HG03025 (cell line): ENCODE measurements around the gene TVP23A.

ENCODE experiments used
- ATAC-seq: cut with Tn5 transposase; IDR thresholded peaks from one replicate; pipeline ENCODE4 v1.9.1; 2021; ENCODE audit warnings: mild to moderate bottlenecking, moderate library complexity; ENCODE audit not compliant: unreplicated experiment, low FRiP score

TVP23A gene

GRCh38 chr16:10817963-10818941, at the start of gene TVP23A:
TSS of gene TVP23A (minus strand) at chr16:10818794. CDS start at chr16:10818493, 301 bp downstream.
- no peak for ATAC-seq

DNA sequence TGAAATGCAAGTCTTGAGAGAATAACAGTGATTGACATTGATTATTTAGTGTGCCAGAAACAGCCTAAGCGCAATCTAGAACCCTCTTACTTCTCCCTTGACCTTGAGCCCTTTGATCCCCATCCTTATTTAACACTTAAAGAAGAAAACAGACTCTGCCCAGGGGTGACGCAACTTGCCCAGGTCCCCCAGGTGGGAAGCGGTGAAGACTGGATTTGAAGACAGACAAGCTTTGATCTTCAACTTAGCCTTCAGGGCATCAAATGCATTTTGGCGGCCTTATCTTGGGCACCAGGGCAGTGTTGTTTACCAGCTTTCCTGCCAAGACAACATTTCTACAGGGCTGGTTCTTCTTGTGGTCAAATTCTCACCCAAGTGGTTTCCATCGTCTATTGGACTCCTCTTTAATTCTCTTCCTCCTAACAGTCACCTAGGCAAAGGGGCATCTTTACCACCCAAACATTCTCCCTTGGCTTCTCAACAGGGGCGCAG, 49.6 kb upstream of the TVP23A start:
- ATAC-seq, result no peak

- no peak for ATAC-seq
Measured at GRCh38 chr16:10867199-10867598, 48.6 kb upstream of the TVP23A start.

DNA sequence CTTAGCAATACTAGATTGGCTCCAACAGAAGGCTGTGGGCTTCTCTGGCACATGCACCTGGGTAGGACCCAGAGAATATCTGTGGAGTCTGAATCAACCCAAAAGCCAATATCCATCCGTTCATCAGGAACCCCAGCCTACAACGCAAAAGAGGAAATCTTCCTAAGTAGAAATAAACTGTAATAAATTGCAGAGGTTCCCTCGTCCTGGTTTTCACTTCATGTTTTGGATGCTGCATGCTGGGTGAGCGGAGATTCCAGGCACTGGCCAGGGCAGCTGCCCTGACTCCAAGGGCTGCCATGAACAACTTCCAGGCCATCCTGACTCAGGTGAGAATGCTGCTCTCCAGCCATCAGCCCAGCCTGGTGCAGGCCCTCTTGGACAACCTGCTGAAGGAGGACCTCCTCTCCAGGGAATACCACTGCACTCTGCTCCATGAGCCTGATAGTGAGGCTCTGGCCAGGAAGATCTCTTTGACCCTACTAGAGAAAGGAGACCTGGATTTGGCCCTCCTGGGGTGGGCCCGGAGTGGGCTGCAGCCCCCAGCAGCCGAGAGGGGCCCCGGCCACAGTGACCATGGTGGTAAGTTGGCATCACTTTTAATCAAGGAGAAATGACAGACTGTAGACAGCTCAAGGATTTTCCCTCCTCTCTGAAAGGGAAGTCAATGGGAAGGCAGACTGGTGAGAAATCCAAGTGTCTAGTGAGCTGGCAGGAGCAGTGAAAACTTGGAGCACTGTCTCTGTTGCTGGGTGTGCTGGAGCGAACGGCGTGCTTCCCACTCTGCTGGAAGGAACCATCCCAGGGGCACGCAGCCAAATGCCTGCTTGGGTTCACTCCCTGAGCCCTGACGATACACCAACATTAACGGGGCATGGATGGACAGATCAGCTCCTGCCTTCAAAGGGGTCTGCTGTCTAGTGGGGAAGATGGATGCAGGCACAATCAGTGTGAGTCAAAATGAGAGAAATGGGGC, 47.7 kb upstream of the TVP23A start:
- no peak for ATAC-seq

DNA sequence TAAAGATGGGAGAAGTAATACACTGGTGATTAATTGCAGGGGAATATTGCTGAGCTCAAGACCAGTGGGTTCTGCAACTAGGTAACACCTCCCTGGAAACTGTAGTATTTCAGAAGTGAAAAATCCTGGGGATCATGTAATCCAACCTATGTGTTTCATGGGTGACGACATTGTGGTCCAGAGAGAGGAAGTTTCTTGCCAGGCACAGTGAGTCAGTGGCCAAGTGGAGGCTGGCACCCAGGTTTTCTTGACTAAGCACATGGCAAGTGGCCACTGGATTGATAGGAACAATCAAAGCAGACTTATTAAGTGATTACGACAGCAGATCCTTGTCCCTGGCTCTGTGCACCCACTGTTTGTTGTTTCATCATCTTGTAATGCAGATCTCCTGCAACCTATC, 43.8 kb upstream of the TVP23A start:
- no peak for ATAC-seq

DNA sequence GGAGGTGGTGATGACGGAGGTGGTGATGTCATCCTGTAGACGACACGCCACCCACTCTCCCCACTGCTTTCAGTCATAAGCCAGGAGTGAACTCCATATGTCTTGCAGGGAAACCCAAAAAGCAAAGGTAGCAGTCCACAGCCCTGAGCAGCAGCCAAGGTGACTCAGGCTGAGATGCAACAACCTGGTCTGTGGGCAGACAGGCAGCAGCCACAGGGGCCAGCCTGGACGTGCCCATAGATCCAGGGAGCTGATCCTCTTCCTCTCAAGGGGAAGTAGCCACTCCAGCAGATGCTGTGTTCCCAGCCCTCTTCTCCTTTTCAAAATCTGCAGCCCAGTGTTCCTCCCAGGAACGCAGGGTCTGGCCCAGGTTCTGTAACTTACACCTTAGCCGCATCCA, 41.1 kb upstream of the TVP23A start:
- no peak for ATAC-seq

DNA sequence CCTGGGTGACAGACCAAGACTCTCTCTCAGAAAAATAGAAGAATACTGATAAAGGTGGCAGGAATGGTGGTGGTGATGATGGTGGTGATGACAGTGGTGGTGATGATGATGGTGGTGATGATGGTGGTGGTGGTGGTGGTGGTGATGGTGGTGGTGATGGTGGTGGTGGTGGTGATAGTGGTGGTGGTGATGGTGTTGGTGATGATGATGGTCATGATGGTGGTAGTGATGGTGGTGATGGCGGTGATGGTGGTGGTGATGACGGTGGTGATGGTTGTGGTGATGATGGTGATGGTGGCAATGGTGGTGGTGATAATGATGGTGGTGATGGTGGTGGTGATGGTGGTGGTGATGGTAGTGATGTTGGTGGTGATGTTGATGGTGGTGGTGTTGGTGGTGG, 40.4 kb upstream of the TVP23A start:
- ATAC-seq, result no peak

GRCh38 chr16:10858203-10858602, 39.6 kb upstream of the TVP23A start:
- no peak for ATAC-seq

DNA sequence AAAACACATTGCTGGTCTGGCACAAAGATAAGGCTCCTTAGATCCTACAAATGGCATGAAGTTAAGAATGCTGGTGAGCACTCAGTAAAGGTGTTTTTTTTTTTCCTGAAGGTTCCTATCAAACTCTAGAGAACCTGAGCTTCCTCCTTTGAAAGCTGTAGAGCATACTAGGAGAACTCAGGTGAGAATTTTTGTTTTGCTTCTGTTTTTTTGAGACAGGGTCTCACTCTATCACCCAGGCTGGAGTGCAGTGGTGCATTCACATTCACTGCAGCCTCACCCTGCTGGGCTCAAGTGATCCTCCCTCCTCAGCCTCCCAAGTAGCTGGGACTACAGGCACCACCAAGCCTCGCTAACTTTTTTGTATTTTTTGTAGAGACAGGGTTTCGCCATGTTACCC, 37.4 kb upstream of the TVP23A start:
- ATAC-seq, result no peak

DNA sequence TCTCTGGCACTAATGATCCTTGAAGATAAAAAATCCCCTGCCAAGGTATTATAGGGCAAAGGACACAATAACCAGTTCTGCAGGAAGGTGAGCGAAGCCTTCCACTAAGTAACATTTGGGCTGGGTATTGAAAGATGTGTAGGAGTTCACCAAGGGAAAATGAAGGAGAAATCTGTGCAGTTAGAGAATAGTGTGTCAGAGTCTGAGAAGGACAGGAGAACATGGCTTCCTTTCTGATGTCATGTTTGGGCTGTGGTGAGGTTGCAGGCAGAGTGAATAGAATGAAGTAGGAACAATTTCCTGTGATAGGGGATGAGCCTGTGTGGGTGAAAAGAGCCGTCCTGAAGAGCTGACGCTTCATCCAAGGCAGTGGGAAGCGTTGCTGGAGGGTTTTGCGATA, 34.4 kb upstream of the TVP23A start:
- no peak for ATAC-seq

GRCh38 chr16:10852286-10852685, 33.7 kb upstream of the TVP23A start:
- no peak for ATAC-seq

DNA sequence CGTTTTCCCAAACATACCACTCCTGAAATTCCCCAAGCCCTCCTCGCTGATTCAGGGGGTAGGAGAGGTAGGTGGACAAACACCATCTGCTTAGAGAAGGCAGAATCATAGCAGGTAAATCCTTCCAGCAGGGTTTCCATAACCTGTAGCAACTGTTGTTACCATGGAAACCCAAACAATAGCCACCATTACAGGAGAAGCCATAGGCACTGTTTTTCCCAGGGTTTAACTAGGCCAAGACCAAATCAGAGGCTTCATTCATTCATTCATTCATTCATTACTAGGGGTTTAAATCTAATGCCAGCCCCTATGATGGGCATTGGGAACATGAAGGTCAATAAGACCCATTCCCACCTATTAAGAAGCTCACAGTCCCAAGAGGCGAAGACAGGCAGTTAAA, 32.9 kb upstream of the TVP23A start:
- no peak for ATAC-seq

DNA sequence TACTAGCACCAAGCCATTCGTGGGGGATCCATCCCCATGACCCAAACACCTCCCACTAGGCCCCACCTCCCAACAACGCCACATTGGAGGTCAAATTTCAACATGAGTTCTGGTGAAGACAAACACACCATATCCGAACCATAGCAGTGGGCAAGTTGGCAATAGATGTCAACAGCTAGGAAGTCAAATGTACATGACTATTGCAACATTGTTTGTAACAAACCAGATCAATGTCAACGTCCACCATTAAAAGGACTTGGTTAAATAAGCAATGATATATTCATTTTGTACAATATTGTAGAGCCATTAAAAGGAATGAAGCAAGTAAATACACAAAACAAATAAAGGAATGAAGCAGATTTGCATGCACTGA, 31.9 kb upstream of the TVP23A start:
- ATAC-seq, result no peak

- ATAC-seq, result no peak
Measured at GRCh38 chr16:10849736-10850477, 31.3 kb upstream of the TVP23A start.

- ATAC-seq, result no peak
Measured at GRCh38 chr16:10847176-10847575, 28.6 kb upstream of the TVP23A start.

DNA sequence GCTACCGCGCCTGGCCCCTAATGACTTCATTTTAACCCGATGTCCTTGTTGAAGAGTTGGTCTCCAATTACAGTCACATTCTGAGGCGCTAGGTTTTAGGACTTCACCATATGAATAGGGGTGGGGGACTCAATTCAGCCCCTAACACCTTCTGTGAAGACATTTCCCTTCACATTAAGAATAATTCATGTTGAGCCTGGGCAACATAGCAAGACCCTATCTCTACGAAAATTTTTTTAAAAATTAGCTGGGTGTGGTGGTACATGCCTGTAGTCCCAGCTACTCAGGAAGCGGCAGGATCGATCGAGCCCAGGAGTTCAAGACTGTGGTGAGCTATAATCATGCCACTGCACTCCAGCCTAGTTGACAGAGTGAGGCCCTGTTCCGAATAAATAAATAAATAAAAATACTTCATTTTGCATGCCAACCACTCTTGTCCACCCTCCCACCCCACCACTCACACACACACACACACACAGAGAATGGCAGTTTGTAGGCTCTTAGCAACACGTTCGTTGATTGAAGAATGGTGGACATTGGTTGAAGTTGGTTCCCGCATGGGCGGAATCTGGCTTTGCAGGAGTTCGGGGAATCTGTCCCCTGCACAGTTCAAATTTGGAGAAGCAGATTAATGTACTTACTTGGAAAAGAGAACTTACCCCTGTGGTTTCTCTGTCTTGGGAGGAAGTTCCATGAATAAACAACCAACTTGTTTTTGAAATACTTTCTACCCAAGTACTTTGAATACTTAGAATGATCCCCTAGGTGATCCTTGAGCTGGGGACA, 27.8 kb upstream of the TVP23A start:
- ATAC-seq, result no peak

DNA sequence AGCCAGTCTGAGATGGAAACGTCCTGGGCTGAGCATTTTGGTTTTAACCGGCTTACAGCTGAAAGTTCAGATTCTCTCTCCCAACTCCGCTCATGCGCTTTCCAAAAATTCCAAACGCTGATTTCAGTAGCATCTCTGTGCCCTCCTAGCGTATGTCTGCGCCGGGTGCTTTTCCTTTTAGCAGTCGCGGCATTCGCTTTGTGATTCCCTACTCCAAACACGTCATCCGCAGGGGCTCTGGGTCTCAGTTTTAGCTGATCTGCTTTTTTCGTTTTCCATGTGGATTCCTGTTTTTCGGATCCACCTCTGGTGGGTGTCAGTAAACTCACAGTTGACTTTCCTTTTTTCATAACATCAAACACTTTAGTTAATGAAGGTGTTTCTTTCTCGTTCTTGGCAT, 22.1 kb upstream of the TVP23A start:
- no peak for ATAC-seq

DNA sequence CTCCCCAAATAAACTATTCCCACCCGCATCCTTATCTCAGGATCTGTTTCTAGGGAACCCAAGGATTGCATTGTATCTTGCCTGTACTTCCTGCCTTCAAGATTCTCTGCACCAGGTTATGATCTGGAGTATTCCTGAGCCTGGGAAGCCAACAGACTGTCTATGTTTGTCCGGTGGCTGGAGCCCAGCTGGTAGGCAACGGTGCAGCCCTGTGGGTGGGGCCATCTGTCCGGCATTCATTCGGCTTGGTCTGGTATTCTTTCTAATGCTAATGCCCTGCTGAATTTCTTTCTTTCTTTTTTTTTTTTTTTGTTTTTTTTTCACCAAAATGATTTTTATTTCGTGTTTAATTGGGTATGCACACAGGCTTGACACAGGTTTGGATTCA, 20.7 kb upstream of the TVP23A start:
- ATAC-seq, result no peak

DNA sequence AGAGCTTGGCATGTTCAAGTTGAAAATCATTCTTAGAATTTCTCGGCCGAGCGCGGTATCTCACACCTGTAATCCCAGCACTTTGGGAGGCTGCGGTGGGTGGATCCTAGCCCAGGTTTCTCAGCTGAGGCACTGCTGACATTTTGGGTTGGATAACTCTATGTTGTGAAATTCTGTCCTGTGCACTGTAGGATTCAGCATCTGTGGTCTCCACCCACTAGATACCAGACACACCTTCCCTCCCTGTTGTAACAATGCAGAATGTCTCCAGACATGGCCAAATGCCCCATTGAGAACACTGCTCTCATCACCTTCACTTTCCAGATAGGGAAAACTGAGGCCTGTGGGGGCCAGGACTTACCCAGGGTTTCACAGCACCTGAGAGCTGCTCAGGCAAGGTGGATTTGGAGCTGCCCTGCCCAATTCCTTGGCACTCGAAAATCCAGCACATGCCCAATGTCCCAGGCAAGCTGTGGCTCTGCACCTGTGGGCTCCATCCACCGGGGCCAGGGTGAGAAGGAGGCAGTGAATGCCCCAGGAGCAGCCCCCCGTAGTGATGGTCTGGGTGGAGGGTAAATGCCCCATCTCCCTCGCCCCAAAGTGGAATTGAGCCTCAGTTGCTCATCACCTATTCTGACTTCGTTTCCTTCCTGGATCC, 20.2 kb upstream of the TVP23A start:
- ATAC-seq, result no peak
